OCI-LY1 (cell line): Measurements from ENCODE around the gene GNAL.

Source experiments
- EZH2 ChIP-seq: fragments of 200-600 bp; sonication (generic), shearing (Covaris generic); IDR thresholded peaks from 2 replicates; pipeline ENCODE4 v1.8.0; 2017; ENCODE audit warnings: borderline replicate concordance, mixed run types, mild to moderate bottlenecking, antibody characterized with exemption, low read length, moderate library complexity, mixed read lengths
- TF ChIP-seq, protein P1 (sequence below): fragments of 200-600 bp; sonication (generic), shearing (Covaris generic); IDR thresholded peaks from 2 replicates; pipeline ENCODE4 v1.5.1; 2017; ENCODE audit warnings: mild to moderate bottlenecking, antibody characterized with exemption, low read length, moderate library complexity, mixed read lengths

GRCh38 chr18:11721720-11722119, 32.7 kb downstream of the GNAL start:
- TF ChIP-seq, protein P1, sequence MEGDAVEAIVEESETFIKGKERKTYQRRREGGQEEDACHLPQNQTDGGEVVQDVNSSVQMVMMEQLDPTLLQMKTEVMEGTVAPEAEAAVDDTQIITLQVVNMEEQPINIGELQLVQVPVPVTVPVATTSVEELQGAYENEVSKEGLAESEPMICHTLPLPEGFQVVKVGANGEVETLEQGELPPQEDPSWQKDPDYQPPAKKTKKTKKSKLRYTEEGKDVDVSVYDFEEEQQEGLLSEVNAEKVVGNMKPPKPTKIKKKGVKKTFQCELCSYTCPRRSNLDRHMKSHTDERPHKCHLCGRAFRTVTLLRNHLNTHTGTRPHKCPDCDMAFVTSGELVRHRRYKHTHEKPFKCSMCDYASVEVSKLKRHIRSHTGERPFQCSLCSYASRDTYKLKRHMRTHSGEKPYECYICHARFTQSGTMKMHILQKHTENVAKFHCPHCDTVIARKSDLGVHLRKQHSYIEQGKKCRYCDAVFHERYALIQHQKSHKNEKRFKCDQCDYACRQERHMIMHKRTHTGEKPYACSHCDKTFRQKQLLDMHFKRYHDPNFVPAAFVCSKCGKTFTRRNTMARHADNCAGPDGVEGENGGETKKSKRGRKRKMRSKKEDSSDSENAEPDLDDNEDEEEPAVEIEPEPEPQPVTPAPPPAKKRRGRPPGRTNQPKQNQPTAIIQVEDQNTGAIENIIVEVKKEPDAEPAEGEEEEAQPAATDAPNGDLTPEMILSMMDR = no peak
- TF ChIP-seq EZH2 = no peak
